Amniotic stem cell (primary cell): ENCODE results near the gene SLCO2A1.
A peak's percentile ranks its signal among the peaks of the same experiment; 100 is the strongest.

Experiments used
- DNase-seq: peaks from one replicate; lab custom pipeline; 2025; lab: John Stamatoyannopoulos, UW

The SLCO2A1 gene

GRCh38 chr3:133949438-133949837, 80.3 kb downstream of the SLCO2A1 start:
- no peak for DNase-seq

GRCh38 chr3:133948996-133949395, 80.7 kb downstream of the SLCO2A1 start:
- no peak for DNase-seq

DNA sequence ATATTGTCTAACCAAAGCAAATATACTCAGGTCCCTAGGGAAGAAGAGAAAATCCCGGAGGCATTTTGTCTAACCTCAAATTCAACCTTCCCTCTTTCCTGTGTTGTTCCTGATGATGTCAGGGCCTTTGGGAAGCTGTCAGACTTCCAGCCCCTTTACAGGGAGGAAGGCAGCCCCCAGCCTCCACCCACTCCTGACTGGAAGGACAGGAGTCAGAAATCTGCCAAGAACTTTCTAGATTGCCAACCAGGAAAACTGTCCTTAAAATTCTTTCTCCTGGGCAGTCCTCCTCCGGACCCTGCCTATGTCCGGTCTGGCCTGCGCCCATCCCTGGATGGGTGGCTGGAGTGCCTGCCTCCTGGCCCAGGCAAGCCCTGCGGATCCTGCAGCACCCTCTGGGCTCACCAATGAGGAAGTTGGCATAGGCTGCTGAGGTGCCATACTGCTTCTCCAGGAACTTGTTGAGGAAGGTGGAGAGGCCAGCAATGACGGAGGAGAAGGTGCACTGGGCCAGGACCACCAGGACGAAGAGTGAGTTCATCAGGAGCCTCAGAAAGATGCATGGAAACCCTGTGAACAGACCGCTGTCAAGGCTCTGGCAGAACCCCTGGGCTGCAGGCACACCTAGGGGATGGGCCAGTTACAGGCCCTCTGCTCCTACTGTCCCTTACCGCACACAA, 81.5 kb downstream of the SLCO2A1 start:
- no peak for DNase-seq

- DNase-seq: no peak
These were observed 84.2 kb downstream of the SLCO2A1 start for GRCh38 chr3:133945381-133946095.

- DNase-seq: no peak
These were observed 84.9 kb downstream of the SLCO2A1 start for GRCh38 chr3:133944641-133945380.

- DNase-seq: no peak
These were observed 85.5 kb downstream of the SLCO2A1 start for GRCh38 chr3:133944181-133944580.

DNA sequence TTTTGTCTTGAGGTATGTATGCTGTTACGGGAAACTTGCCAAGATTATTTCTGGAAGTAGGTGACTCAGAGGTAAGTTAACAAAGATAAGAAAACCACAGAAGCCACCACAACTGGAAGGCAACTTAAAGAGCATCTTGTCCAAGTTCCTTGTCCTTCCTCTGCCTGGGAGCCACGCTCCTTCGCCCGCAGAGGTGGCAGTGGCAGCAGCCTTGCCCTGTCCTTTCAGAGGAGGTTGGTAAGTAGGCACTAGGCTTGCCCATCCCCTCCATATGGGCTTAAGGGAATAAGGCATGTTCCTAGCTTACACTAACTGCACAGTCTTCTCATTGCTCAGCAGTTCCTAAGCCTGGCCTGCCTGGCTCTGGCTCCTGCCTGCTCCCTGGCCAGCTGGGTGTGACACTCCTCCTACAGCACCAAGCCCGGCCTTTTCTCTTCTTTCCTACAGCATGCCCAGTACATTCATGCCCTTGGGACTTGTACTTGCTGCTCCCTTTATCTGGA, 86.0 kb downstream of the SLCO2A1 start:
- DNase-seq: peak; percentile 75

GRCh38 chr3:133943031-133943535, 86.6 kb downstream of the SLCO2A1 start:
- no peak for DNase-seq

- peak; percentile 6 for DNase-seq
These were observed 88.3 kb downstream of the SLCO2A1 start for GRCh38 chr3:133941415-133941821.

GRCh38 chr3:133940536-133940935, 89.2 kb downstream of the SLCO2A1 start:
- no peak for DNase-seq

DNA sequence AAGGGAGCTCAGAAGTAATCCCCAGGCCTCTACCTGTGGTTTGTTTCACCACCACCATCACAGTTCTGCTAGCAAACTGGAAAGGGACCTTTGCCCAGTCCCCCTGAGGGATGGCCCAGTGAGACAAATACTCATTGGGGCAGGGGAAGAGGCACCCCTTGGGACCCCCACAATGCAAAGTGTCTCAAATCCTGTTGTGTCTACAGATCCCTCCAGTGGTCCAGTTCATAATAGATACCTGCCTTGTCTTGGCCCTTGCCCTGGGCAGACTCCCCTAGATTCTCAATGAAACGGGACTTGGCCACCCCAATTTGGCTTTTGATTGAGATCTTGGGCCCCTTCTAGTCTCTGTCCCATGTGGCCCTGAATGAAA, 90.3 kb downstream of the SLCO2A1 start:
- DNase-seq: no peak

DNA sequence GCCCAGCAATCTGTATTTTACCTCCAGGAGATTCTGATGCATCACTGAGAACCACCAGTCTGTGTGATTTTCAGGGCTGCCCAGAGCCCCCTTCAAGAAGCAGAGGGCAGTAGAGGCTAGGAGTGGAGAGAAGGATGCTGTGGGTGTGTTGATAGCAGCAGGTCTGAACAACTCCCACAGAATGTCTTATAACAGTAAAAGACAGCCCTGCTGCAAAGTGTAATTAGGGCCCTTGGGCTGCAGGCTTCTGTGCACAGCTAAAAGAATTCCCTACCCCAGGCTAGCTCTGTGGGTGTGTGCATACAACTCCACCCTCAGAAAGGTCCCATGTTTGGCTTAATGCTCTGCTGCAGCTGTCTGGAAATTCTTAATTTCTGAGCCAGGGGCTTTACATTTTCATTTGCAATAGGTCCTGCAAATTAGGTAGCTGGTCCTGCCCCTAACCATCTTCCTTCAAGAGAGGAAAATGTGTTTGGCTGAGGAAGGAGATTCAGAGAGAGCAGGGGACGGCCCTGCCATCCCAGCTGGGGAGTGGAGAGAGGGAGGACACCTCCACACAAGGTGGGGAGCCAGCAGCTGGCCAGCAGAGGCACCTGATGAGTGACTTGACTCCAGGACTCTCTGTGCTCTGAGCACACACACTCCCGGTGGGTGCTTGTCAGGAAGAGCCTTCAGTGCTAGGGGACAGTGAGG, 90.8 kb downstream of the SLCO2A1 start:
- DNase-seq: no peak

DNA sequence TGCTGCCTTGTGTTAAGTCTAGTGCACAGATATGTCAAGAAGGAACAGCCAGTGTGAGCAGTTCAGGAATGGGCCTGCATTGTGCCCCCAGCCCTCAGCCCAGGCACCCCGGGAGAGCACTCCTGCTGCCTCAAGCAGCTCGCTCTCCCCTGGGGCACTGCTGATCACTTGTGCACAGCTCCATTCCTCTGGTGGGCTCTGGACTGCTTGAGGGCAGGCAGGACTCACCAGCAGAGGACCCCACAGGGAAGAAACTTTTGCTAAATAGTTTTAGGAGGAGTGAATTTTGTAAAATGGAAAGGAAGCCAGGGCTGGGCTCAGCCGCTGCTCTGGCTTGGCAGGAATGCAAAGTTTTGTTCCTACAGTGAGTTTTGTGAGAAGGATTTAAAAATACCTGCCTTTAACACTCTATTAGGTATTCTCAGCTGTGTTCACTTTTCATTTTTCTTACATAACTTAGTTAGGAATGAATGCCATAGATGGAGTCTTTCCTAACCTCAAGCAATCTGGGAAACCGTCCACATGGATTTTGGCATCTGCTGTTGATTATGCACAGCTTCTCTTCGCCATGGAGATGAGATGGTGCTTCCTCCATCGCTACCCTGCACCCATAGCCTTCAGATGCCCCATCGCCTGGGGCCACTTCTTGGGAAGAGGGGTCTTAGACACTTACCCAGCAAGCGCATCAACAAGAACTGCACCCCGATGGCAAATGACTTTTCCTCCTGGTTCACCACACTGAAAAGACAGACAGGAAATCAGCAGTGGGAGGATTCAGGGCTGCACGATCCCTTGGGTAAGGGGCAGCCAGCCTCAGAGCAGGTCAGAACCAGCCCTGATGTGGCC, 91.7 kb downstream of the SLCO2A1 start:
- DNase-seq: peak; percentile 5

DNA sequence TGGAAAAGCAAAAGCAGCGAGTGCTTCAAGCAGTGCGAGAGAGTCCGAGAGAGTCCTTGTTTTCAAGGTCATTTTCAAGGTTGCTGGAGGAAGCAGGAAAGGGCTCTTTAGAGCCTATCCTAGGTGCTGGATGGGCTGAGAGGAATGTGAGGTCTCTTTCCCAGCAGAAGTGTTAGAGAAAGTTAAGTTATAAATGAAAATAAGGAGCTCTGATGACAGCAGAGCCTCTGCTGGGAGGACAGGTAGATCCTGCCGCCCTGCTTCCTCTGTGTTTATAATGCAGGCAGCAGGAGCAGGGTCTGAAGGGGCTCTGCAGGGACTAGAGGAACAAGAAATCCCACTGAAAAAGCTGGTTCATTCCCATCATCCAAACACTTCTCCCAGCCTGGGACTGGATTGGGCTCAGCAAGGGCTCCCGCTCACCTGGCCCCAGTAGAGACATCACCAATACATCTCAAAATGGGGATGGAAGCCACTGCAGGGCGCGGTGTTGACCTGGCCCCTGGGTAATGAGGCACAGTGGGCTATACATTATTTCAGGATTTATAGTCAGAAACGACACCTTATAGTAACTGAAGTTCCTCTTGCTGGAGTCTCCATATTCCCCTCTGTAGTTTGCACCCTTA, 92.6 kb downstream of the SLCO2A1 start:
- no peak for DNase-seq

DNA sequence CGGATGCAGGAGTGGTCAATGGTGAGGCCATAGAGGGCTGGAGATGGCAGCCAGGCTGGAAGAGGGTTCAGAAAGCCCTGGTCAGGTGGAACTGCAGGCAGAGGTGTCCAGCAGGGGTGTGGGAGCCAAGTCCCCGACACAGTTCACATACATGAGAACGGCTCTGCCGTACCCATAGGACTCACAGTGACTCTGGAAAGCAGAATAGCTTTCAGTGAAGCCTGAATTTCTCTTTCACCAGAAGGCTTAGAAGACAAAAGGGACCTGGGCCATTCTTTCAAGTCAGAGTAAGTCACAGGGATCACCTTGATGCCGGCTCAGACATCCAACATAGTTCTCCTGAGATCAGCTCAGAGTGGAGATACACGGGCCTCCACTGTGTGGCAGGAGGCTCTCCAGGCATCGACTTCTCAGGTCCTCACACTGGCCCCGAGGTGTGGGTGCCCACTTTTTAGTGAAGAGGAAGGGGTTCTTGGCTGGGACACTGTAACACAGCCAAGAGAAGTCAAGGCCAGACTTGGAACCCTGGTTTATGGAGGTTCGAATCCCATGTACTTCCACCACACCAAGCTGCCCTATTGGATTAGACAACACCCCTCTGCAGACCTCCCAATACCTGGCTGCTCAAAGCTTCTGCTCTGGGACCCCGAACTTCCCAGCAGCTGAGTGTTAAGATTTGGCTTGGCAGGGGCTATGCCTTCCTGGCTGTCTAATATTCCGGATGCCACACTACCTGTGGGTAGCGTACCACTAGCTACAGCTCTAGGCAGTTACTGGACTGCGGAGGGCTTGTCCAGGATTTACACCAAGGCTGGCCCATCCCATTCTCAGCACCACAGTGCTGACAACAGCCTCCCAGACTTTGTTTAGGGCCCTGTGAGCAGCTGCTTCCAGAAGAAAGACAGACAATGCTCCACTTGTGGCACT, 93.6 kb downstream of the SLCO2A1 start:
- DNase-seq: no peak

GRCh38 chr3:133934996-133935842, 94.5 kb downstream of the SLCO2A1 start:
- no peak for DNase-seq

DNA sequence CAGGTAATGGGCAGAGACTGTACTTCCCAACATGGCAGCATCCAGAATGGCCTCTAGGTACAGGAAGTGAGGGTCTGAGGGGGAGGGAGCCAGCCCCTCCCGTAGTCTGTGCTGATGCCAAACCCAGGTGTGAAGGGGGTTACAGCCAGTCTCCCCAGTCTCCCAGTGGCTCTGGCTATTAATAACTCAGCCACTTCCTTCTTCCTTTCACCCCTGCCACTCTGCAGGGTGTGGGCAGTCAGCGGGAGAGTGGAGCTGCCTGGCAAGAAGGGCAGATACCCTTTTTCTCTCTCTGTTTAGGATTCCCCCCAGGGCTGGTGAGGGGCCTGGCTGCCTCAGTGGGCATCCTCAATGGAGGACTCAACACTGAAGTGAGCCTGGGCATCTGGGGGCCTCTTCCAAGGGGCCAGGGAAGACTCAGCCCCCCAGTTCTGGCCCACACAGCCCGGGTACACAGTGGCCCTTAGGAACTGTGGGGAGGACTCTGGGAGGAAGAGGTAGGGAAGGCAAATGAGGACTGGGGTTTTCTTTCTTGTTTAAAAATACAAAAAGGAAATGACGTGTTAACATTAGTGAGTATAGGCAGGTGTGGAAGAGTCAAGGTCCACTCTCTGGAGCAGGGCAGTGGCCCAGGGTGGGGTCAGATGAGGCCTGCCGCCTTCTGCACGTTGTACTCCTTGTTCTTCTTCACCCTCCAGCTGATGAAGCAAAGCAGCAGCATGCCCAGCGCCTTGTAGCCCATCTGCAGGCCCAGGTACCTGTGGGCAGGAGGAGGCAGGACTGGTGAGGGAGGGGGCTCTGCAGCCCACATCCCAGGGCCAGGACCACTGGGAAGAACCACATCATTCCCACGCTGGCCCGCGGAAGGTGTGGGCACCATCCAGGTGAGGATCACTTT, 95.4 kb downstream of the SLCO2A1 start:
- DNase-seq: no peak
